BLaER1 (cell line): ENCODE data around the gene EDDM3A.
"Not testable (repeated sequence)": the region's sequence is repeated elsewhere in the genome, so short reads cannot be mapped to it uniquely, and the experiment has no call there.

Experiments
- H3K27ac ChIP-seq: shearing (Covaris generic); formaldehyde crosslinking; 2 replicates; pipeline ENCODE4 v1.8.1; 2022
- H3K27me3 ChIP-seq: shearing (Covaris generic); formaldehyde crosslinking; 2 replicates; pipeline ENCODE4 v1.8.1; 2022
- H3K36me3 ChIP-seq: shearing (Covaris generic); formaldehyde crosslinking; 2 replicates; pipeline ENCODE4 v1.8.1; 2022
- H3K4me1 ChIP-seq: shearing (Covaris generic); formaldehyde crosslinking; 2 replicates; pipeline ENCODE4 v1.8.1; 2022
- H3K4me2 ChIP-seq: shearing (Covaris generic); formaldehyde crosslinking; 2 replicates; pipeline ENCODE4 v1.8.1; 2022
- H3K4me3 ChIP-seq: shearing (Covaris generic); formaldehyde crosslinking; 2 replicates; pipeline ENCODE4 v1.8.1; 2022
- H3K9ac ChIP-seq: shearing (Covaris generic); formaldehyde crosslinking; 2 replicates; pipeline ENCODE4 v1.8.1; 2022
- H3K9me3 ChIP-seq: shearing (Covaris generic); formaldehyde crosslinking; 2 replicates; pipeline ENCODE4 v1.8.1; 2022
- H4K20me1 ChIP-seq: shearing (Covaris generic); formaldehyde crosslinking; 2 replicates; pipeline ENCODE4 v1.8.1; 2022
- Cebpa-rat ChIP-seq: shearing (Covaris generic); IDR thresholded peaks from 2 replicates; pipeline ENCODE4 v1.8.1; 2022

Gene EDDM3A

GRCh38 chr14:20711685-20712084, 34.0 kb upstream of the EDDM3A start:
- no peaks in the 10 kb centered on the region for H4K20me1 ChIP-seq
- no peak overlapping the region for H3K27ac ChIP-seq
- no peak overlapping the region for H3K4me2 ChIP-seq
- H3K4me3 ChIP-seq = no peak overlapping the region
- H3K9ac ChIP-seq = no peak overlapping the region
- no peaks in the 10 kb centered on the region for H3K36me3 ChIP-seq
- peaks cover 1% of the 10 kb centered on the region; the same call in 1 of the 2 replicates for H3K4me1 ChIP-seq
- H3K27me3 ChIP-seq = no peaks in the 10 kb centered on the region
- TF ChIP-seq Cebpa-rat = no peak
- no peaks in the 10 kb centered on the region; the same call in 1 of the 2 replicates for H3K9me3 ChIP-seq

GRCh38 chr14:20712904-20713303, 32.8 kb upstream of the EDDM3A start:
- H3K27me3 ChIP-seq = no peaks in the 10 kb centered on the region
- TF ChIP-seq Cebpa-rat = no peak
- H3K36me3 ChIP-seq = no peaks in the 10 kb centered on the region
- H3K4me1 ChIP-seq = no peaks in the 10 kb centered on the region
- H4K20me1 ChIP-seq = no peaks in the 10 kb centered on the region
- H3K9ac ChIP-seq = no peak overlapping the region
- H3K4me3 ChIP-seq = no peak overlapping the region
- no peak overlapping the region for H3K4me2 ChIP-seq
- no peaks in the 10 kb centered on the region; the same call in 1 of the 2 replicates for H3K9me3 ChIP-seq
- H3K27ac ChIP-seq = no peak overlapping the region

- H3K4me1 ChIP-seq = peaks cover 6% of the 10 kb centered on the region
- H3K9me3 ChIP-seq = no peaks in the 10 kb centered on the region; the same call in 1 of the 2 replicates
- no peaks in the 10 kb centered on the region for H3K27me3 ChIP-seq
- H3K4me3 ChIP-seq = no peak overlapping the region
- H4K20me1 ChIP-seq = no peaks in the 10 kb centered on the region
- H3K27ac ChIP-seq = no peak overlapping the region
- TF ChIP-seq Cebpa-rat = no peak
- no peaks in the 10 kb centered on the region for H3K36me3 ChIP-seq
- H3K9ac ChIP-seq = no peak overlapping the region
- no peak overlapping the region for H3K4me2 ChIP-seq
Measured at GRCh38 chr14:20714593-20715250, 31.0 kb upstream of the EDDM3A start.

- Histone ChIP-seq H3K36me3 (no peaks in the 10 kb centered on the region), H4K20me1 (no peaks in the 10 kb centered on the region), H3K27ac (no peak overlapping the region), H3K9me3 (no peaks in the 10 kb centered on the region; the same call in 1 of the 2 replicates), H3K4me1 (peaks cover 10% of the 10 kb centered on the region), H3K9ac (no peak overlapping the region), H3K27me3 (no peaks in the 10 kb centered on the region), H3K4me2 (peak overlapping the region; percentile 34), H3K4me3 (no peak overlapping the region)
- no peak for TF ChIP-seq Cebpa-rat
Measured at GRCh38 chr14:20719777-20720176, 25.9 kb upstream of the EDDM3A start.

GRCh38 chr14:20720741-20721140, 24.9 kb upstream of the EDDM3A start:
- no peak overlapping the region for H3K27ac ChIP-seq
- H3K4me1 ChIP-seq = peaks cover 10% of the 10 kb centered on the region
- no peak overlapping the region for H3K4me2 ChIP-seq
- H3K9me3 ChIP-seq = no peaks in the 10 kb centered on the region; the same call in 1 of the 2 replicates
- no peaks in the 10 kb centered on the region for H4K20me1 ChIP-seq
- no peak overlapping the region for H3K4me3 ChIP-seq
- H3K9ac ChIP-seq = no peak overlapping the region
- H3K36me3 ChIP-seq = no peaks in the 10 kb centered on the region
- no peaks in the 10 kb centered on the region for H3K27me3 ChIP-seq
- no peak for TF ChIP-seq Cebpa-rat

GRCh38 chr14:20722016-20722415, 23.7 kb upstream of the EDDM3A start:
- Histone ChIP-seq H3K27me3 (no peaks in the 10 kb centered on the region), H3K4me1 (peaks cover 10% of the 10 kb centered on the region), H3K27ac (no peak overlapping the region), H4K20me1 (no peaks in the 10 kb centered on the region), H3K36me3 (no peaks in the 10 kb centered on the region), H3K4me2 (no peak overlapping the region), H3K4me3 (no peak overlapping the region), H3K9ac (no peak overlapping the region), H3K9me3 (no peaks in the 10 kb centered on the region)
- TF ChIP-seq Cebpa-rat = no peak

- Histone ChIP-seq H3K9ac (no peak overlapping the region), H3K9me3 (no peaks in the 10 kb centered on the region), H3K27me3 (no peaks in the 10 kb centered on the region), H3K4me1 (peaks cover 10% of the 10 kb centered on the region), H3K36me3 (no peaks in the 10 kb centered on the region), H3K27ac (no peak overlapping the region), H3K4me3 (no peak overlapping the region), H4K20me1 (no peaks in the 10 kb centered on the region), H3K4me2 (no peak overlapping the region)
- TF ChIP-seq Cebpa-rat = no peak
Measured at GRCh38 chr14:20723488-20723887, 22.2 kb upstream of the EDDM3A start.

GRCh38 chr14:20726121-20726520, 19.6 kb upstream of the EDDM3A start:
- not testable (repeated sequence) for H3K27me3 ChIP-seq, H3K27ac ChIP-seq, H3K4me3 ChIP-seq, H4K20me1 ChIP-seq, H3K36me3 ChIP-seq, H3K9ac ChIP-seq, H3K4me2 ChIP-seq, H3K9me3 ChIP-seq, H3K4me1 ChIP-seq

- Histone ChIP-seq H3K36me3 (no peaks in the 10 kb centered on the region), H4K20me1 (no peaks in the 10 kb centered on the region), H3K27ac (no peak overlapping the region), H3K4me3 (no peak overlapping the region), H3K27me3 (no peaks in the 10 kb centered on the region), H3K4me1 (no peaks in the 10 kb centered on the region), H3K4me2 (no peak overlapping the region), H3K9me3 (no peaks in the 10 kb centered on the region), H3K9ac (no peak overlapping the region)
- TF ChIP-seq Cebpa-rat = no peak
Measured at GRCh38 chr14:20726531-20726930, 19.2 kb upstream of the EDDM3A start.

GRCh38 chr14:20730891-20731290, 14.8 kb upstream of the EDDM3A start:
- Histone ChIP-seq H3K27me3 (no peaks in the 10 kb centered on the region), H3K4me1 (no peaks in the 10 kb centered on the region), H3K27ac (no peak overlapping the region), H3K36me3 (no peaks in the 10 kb centered on the region), H3K4me2 (no peak overlapping the region), H3K4me3 (no peak overlapping the region), H4K20me1 (no peaks in the 10 kb centered on the region), H3K9me3 (no peaks in the 10 kb centered on the region), H3K9ac (no peak overlapping the region)
- no peak for TF ChIP-seq Cebpa-rat

GRCh38 chr14:20732477-20732876, 13.2 kb upstream of the EDDM3A start:
- no peaks in the 10 kb centered on the region for H3K27me3 ChIP-seq
- no peak for TF ChIP-seq Cebpa-rat
- H3K9ac ChIP-seq = no peak overlapping the region
- no peaks in the 10 kb centered on the region for H3K9me3 ChIP-seq
- H3K4me3 ChIP-seq = no peak overlapping the region
- no peaks in the 10 kb centered on the region for H4K20me1 ChIP-seq
- H3K4me1 ChIP-seq = no peaks in the 10 kb centered on the region
- H3K4me2 ChIP-seq = no peak overlapping the region
- no peak overlapping the region for H3K27ac ChIP-seq
- H3K36me3 ChIP-seq = no peaks in the 10 kb centered on the region
